RWPE2 (cell line): ENCODE results near the gene HAS3.
"Not testable (repeated sequence)": the region's sequence is repeated elsewhere in the genome, so short reads cannot be mapped to it uniquely, and the experiment has no call there.

Experiments
- ATAC-seq: fragments of 200-7000 bp; cut with Tn5 transposase; 3 replicates; pipeline ENCODE4 v1.9.1; 2021; ENCODE audit warnings: low read depth
- DNase-seq: peaks from one replicate; pipeline ENCODE4 v3.0.0-alpha.2; 2020; ENCODE audit warnings: low spot score
- H3K27ac ChIP-seq: fragments of 450-650 bp; 2 replicates; pipeline ENCODE4 v1.5.1; 2017; ENCODE audit warnings: mild to moderate bottlenecking; ENCODE audit not compliant: poor library complexity, severe bottlenecking
- H3K27me3 ChIP-seq: fragments of 250-450 bp; sonication (Bioruptor Pico); 2 replicates; pipeline ENCODE4 v1.5.1; 2021; ENCODE audit warnings: mild to moderate bottlenecking, moderate library complexity; ENCODE audit not compliant: insufficient read depth, poor library complexity, severe bottlenecking
- H3K36me3 ChIP-seq: fragments of 250-450 bp; sonication (Bioruptor Pico); 2 replicates; pipeline ENCODE4 v1.5.1; 2020; ENCODE audit warnings: low read depth, mild to moderate bottlenecking, moderate library complexity
- H3K4me1 ChIP-seq: fragments of 250-450 bp; sonication (Bioruptor Pico); 2 replicates; pipeline ENCODE4 v1.5.1; 2021; ENCODE audit warnings: mild to moderate bottlenecking, moderate library complexity; ENCODE audit not compliant: insufficient read depth, poor library complexity, severe bottlenecking
- H3K4me3 ChIP-seq: fragments of 250-450 bp; sonication (Bioruptor Pico); 2 replicates; pipeline ENCODE4 v1.5.1; 2021; ENCODE audit warnings: mild to moderate bottlenecking, moderate library complexity; ENCODE audit not compliant: severe bottlenecking
- H3K9me3 ChIP-seq: fragments of 250-450 bp; sonication (Bioruptor Pico); 2 replicates; pipeline ENCODE4 v1.5.1; 2021; ENCODE audit warnings: mild to moderate bottlenecking, moderate library complexity; ENCODE audit not compliant: severe bottlenecking
- TF ChIP-seq, protein P1 (sequence below): fragments of 450-650 bp; IDR thresholded peaks from one replicate; pipeline ENCODE4 v1.5.1; 2017; ENCODE audit warnings: mild to moderate bottlenecking, moderate library complexity; ENCODE audit not compliant: poor library complexity, severe bottlenecking

The HAS3 gene

DNA sequence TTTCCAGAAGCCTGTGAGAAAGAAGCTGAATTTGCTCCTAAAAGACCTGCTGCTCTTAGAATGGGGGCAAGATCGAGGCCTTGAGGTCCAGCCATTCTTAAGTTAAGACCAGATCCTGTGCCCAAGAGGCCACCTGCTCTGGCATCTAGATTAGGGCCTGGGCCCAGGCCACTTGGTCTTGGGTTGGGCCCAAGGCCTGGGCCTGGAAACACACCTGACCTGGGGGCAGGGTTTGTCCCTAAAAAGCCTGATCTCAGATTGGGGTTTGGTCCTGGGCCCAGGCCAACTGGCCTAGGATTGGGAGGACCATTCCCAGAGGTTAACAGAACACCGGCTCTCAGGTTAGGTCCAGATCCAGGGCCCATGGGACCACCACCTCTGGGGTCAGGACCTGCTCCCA is 14.1 kb downstream of the HAS3 start:
- DNase-seq (no peak), ATAC-seq (no peak)
- H3K27ac ChIP-seq: no peak overlapping the region
- H3K9me3 ChIP-seq: no peaks in the 10 kb centered on the region
- no peaks in the 10 kb centered on the region for H3K4me1 ChIP-seq
- no peaks in the 10 kb centered on the region for H3K27me3 ChIP-seq
- TF ChIP-seq, protein P1, sequence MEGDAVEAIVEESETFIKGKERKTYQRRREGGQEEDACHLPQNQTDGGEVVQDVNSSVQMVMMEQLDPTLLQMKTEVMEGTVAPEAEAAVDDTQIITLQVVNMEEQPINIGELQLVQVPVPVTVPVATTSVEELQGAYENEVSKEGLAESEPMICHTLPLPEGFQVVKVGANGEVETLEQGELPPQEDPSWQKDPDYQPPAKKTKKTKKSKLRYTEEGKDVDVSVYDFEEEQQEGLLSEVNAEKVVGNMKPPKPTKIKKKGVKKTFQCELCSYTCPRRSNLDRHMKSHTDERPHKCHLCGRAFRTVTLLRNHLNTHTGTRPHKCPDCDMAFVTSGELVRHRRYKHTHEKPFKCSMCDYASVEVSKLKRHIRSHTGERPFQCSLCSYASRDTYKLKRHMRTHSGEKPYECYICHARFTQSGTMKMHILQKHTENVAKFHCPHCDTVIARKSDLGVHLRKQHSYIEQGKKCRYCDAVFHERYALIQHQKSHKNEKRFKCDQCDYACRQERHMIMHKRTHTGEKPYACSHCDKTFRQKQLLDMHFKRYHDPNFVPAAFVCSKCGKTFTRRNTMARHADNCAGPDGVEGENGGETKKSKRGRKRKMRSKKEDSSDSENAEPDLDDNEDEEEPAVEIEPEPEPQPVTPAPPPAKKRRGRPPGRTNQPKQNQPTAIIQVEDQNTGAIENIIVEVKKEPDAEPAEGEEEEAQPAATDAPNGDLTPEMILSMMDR: no peak
- no peak overlapping the region for H3K4me3 ChIP-seq
- H3K36me3 ChIP-seq: peaks cover 88% of the 10 kb centered on the region

DNA sequence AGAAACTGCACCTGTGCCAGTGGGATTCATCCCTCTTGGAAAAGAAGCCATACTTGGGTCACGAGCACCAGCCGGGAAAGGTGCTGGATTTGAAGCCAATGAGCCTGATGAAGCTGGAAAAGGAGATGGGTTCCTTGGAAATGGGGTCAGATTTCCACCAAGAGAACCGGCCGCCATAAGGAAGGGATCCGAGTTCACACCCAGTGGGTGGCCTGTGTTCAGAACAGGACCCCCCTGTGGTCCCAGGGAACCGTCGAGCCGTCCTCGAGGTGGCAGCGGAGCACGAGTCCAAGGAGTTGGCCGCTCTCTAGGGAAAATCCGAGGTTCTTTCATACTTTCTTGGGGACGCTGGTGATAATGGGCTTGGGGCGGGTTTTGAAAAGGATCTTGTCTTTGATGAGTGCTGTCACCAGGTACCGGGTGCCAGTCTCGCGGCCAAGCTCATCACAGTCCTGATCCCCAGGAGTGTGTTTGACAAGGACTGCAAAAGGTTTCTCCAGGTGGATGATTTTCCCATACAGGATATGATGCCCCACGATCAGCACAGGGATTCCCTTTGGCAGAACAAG is 14.7 kb downstream of the HAS3 start:
- no peak for DNase-seq
- H3K27ac ChIP-seq: no peak overlapping the region
- peaks cover 88% of the 10 kb centered on the region for H3K36me3 ChIP-seq
- ATAC-seq: no peak
- no peak overlapping the region for H3K4me3 ChIP-seq
- no peaks in the 10 kb centered on the region for H3K4me1 ChIP-seq
- no peaks in the 10 kb centered on the region for H3K27me3 ChIP-seq
- no peaks in the 10 kb centered on the region for H3K9me3 ChIP-seq
- TF ChIP-seq, protein P1: no peak

DNA sequence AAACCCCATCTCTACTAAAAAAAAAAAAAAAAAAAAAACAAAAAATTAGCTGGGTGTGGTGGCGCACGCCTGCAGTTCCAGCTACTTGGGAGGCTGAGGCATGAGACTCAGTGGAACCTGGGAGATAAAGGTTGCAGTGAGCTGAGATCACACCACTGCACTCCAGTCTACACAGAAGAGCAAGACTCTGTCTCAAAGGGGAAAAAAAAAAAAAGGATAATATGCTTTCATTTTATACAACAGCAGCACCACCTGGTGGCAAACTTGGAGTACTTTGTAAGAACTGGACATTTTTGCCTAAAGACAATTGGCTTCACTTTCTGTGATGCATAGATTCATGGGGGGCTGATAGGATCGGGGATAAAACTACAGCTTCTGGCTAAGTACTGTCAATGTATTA is 18.5 kb downstream of the HAS3 start:
- ATAC-seq (peak; percentile 27; the same call in 1 of the 3 replicates), DNase-seq (no peak)
- Histone ChIP-seq H3K27ac (no peak overlapping the region), H3K36me3 (peaks cover 91% of the 10 kb centered on the region), H3K27me3 (no peaks in the 10 kb centered on the region), H3K4me3 (no peak overlapping the region), H3K4me1 (no peaks in the 10 kb centered on the region), H3K9me3 (no peaks in the 10 kb centered on the region)
- TF ChIP-seq, protein P1: peak; percentile 74

DNA sequence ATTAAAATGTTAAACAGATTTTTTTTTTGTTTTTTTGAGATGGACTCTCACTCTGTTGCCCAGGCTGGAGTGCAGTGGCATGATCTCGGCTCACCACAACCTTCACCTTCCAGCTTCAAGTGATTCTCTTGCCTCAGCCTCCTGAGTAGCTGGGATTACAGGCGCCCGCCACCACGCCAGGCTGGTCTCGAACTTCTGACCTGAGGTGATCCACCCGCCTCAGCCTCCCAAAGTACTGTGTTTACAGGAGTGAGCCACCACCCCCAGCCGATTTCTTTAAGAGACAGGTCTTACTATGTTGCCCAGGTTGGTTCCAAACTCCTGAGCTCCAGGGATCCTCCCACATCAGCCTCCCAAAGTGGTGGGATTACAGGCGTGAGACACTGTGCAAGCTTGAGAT is 19.0 kb downstream of the HAS3 start:
- H3K9me3 ChIP-seq, H3K27me3 ChIP-seq, DNase-seq, H3K4me1 ChIP-seq, ATAC-seq, H3K27ac ChIP-seq, H3K4me3 ChIP-seq: not testable (repeated sequence)
- peaks cover 86% of the 10 kb centered on the region for H3K36me3 ChIP-seq

DNA sequence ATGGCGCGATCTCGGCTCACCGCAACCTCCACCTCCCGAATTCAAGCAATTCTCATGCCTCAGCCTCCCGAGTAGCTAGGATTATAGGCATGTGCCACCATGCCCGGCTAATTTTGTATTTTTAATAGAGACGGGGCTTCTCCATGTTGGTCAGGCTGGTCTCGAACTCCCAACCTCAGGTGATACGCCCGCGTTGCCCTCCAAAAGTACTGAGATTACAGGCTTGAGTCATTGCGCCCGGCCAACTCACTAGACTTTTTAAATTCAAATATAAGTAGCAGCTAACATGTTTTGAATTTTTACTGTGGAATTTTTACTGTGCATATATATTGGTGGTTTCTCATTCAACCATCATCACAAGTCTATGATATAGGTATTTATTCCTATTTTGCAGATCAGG is 19.5 kb downstream of the HAS3 start:
- ATAC-seq, DNase-seq: not testable (repeated sequence)

DNA sequence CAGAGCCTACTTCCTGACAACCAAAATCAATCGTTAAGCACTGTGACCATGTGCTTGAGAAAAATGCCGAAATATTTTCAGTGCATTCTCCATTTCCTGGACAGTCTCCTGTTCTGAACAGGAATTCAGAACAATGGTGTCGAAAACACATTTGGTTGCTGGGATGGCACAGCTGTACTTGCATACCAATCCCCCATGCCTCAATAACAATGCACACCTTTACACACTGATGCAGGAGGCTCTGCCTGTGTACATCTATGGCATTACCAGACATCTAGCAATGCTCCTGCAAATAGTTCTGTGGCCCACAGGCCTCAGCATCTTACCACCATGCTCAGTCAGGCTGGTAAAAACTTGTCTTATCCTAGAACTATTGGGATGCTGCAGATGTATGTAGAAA is 20.8 kb downstream of the HAS3 start:
- ATAC-seq (no peak), DNase-seq (no peak)
- no peaks in the 10 kb centered on the region for H3K27me3 ChIP-seq
- no peaks in the 10 kb centered on the region for H3K9me3 ChIP-seq
- H3K27ac ChIP-seq: no peak overlapping the region
- peaks cover 15% of the 10 kb centered on the region for H3K4me1 ChIP-seq
- peaks cover 85% of the 10 kb centered on the region for H3K36me3 ChIP-seq
- TF ChIP-seq, protein P1: no peak
- no peak overlapping the region for H3K4me3 ChIP-seq

More for the DNA sequence above, 19.5 kb downstream of the HAS3 start:
- peaks cover 86% of the 10 kb centered on the region for H3K36me3 ChIP-seq
- not testable (repeated sequence) for H3K4me3 ChIP-seq, H3K4me1 ChIP-seq, H3K9me3 ChIP-seq, H3K27me3 ChIP-seq, H3K27ac ChIP-seq

DNA sequence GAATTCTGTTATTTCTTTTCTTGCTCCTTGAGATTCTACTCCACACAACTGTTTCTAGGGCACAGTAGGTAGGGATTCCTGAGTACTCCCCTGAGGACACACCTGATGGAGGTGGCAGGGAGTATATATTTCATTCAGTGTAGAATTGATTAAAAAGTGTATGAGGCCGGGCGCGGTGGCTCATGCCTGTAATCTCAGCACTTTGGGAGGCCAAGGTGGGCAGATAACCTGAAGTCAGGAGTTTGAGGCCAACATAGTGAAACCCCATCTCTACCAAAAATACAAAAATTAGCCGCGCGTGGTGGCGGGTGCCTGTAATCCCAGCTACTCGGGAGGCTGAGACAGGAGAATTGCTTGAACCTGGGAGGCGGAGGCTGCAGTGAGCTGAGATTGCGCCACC is 21.3 kb downstream of the HAS3 start:
- Histone ChIP-seq H3K36me3 (peaks cover 81% of the 10 kb centered on the region), H3K4me1 (peaks cover 15% of the 10 kb centered on the region)
- not testable (repeated sequence) for DNase-seq, H3K27me3 ChIP-seq, H3K4me3 ChIP-seq, H3K9me3 ChIP-seq, H3K27ac ChIP-seq, ATAC-seq
